Measurements from ENCODE around the gene TM9SF4.
"Not testable (repeated sequence)": the region's sequence is repeated elsewhere in the genome, so short reads cannot be mapped to it uniquely, and the experiment has no call there.

The TM9SF4 gene

DNA sequence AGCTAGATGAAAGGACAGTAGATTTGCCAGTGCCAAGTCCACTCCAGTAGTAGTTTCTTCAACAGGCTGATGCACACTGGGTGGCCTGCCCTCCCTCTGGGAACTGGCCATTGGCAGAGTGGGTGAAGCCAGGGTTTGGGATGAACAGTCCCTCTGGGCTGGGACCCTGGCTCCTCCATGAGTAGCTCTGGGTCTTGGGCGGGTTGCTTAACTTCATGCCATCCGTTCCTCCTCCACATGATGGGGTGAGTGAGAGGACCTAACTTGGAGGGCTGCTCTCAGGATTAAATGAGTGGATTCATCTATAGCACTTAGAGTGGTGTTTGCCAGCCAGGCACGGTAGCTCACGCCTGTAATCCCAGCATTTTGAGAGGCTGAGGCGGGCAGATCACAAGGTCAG lies 50.8 kb downstream of the TM9SF4 start:
- DNase-seq = no peak

DNA sequence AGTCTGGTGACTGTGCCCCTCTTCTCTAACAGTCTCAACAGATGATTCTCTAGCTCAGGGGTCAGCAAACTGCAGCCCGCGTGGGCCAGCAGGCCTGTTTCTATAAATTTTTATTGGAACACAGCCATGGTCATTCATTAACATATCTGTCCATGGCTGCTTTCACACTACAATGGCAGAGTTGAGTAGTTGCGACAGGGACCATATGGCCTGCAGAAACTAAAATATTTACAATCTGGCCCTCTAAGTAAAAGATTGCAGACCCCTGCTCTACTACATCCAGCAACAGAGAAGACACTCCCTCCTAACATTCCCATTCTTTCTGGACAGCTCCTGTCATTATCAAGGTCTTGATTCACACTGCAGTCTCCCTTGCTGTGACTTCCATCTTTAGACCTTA lies 52.8 kb downstream of the TM9SF4 start:
- no peak for DNase-seq

DNA sequence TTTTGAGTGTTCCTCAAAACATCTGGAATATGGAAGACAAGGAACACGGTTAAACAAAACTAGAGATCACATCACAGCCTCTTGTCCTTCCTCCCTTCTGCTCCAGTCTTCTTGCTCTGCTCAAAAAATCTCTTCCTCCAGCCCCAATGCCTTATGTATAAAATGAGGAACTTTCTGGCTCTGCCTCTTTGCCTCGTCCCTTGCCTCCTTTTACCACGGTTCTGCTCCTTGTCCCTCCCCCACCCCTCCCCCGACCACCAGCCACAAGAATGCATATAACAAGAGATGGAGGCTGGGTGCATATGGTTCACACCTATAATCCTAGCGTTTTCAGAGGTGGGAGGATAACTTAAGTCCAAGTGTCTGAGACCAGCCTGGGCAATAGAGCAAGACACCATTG lies 54.4 kb downstream of the TM9SF4 start:
- DNase-seq = no peak

DNA sequence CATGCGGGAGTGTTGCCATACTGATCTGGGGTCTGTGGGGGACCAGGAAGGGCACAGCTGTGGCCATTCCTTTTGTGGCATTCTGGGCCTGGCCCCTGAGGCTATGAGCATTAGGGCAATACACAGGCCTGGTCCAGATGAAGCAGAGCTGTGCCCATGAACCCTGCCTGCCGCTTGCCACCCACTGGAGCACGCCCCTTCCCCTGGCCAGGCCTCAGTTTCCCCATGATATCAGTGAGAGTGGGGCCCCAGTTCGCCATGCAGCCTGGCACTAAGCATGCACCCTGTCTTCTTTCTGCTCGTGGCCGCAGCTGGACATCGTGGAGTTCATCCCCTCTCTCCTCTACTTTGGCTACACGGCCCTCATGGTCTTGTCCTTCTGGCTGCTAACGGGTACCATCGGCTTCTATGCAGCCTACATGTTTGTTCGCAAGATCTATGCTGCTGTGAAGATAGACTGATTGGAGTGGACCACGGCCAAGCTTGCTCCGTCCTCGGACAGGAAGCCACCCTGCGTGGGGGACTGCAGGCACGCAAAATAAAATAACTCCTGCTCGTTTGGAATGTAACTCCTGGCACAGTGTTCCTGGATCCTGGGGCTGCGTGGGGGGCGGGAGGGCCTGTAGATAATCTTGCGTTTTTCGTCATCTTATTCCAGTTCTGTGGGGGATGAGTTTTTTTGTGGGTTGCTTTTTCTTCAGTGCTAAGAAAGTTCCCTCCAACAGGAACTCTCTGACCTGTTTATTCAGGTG lies 55.6 kb downstream of the TM9SF4 start:
- DNase-seq = no peak

DNA sequence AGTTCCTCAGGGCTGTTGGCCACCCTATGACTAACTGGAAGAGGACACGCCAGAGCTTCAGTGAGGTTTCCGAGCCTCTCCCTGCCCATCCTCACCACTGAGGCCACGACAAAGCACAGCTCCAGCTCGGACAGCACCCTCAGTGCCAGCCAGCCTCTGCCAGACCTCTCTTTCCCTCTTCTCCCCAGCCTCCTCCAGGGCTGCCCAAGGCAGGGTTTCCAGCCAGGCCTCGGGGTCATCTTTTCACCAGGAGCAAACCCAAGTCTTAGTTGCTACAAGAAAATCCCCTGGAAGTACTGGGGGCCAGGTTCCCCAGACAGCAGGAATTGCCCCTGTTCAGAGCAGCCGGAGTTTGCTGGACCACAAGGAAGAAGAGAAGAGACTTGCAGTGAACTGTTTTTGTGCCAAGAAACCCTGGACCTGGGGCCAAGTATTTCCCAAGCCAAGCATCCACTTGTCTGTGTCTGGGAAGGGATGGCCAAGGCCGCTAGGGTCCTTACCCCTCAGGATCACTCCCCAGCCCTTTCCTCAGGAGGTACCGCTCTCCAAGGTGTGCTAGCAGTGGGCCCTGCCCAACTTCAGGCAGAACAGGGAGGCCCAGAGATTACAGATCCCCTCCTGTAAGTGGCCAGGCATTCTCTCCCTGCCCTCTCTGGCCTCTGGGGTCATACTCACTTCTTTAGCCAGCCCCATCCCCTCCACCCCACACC lies 56.5 kb downstream of the TM9SF4 start:
- no peak for DNase-seq

DNA sequence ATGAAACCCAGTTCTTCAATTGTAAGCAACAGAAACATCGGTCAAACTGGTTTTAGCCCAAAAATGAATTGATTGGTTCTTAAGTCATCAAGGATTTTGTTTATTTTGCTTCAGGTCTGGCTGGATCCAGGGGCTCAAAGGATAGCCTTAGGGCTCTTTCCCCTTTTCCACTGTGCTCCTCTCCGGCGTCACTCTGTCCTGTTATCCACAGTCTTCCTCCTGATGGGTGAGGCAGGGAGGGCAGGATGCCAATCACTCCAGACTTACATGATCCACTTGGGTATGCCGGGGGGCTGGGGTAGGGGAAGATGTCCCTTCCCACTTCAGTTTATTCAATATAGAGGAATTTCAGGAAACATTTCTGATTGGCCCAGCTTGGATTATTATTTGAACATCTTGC lies 58.0 kb downstream of the TM9SF4 start:
- no peak for DNase-seq

DNA sequence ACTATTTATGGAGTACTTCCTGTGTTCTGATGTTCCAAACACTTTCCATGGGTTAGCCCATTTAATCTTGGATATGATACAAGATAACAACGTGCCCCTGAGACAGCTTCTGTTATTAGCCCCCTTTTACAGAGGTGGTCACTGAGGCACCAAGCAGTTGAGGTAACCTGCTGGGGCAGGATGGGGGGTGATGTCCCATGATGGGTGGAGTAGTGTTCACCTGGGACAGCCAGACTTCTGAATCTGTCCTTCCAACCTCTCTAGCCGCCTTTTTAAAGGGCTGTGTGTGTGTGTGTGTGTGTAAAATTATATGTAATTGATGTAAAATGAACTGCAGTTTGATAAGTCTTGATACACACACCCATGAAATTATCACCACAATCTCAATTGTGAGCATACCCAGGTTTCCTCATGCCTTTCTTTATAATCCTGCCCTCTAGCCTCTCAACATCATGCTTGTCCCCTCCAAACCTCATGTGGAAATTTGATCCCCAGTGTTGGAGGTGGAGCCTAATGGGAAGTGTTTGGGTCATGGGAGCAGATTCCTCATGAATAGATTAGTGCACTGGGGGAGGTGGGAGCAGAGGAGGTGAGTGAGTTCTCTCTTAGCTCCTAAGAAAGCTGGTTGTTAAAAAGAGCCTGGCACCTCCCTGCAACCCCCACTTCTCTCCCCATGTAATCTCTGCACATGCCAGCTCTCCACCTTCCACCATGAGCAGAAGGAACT lies 58.8 kb downstream of the TM9SF4 start:
- DNase-seq = peak in 1 of 2 experiments; percentile 14

DNA sequence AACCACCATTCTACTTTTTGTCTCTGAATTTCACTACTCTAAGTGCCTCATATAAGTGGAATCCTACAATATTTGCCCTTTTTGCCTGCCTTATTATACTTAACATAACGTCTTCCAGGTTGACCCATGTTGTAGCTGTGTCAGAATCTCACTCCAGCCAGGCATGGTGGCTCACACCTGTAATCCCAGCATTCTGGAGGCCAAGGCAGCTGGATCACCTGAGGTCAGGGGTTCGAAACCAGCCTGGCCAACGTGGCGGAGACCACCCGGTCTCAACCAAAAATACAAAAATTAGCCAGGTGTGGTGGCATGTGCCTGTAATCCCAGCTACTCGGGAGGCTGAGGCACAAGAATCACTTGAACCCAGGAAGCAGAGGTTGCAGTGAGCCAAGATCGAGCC lies 68.2 kb downstream of the TM9SF4 start:
- DNase-seq = not testable (repeated sequence)

DNA sequence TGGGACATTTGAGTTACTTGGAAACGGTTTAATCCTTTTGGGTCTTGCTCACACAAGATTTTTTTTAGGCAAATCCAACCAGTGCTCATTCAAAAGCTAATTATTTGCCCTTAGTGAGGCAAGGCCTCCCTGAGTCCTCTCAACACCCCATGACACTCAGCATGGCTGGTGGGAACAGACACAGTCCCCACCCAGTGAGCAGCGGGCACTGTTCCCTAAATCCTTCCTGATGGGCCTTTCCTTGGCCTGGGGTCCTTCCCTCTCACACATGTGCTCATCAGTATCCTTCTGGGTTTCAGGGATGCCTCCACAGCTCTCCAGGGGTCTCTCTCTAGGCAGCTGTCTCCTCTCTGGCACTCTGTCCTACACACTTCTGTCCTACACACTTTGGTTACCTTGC lies 70.0 kb downstream of the TM9SF4 start:
- DNase-seq = no peak

DNA sequence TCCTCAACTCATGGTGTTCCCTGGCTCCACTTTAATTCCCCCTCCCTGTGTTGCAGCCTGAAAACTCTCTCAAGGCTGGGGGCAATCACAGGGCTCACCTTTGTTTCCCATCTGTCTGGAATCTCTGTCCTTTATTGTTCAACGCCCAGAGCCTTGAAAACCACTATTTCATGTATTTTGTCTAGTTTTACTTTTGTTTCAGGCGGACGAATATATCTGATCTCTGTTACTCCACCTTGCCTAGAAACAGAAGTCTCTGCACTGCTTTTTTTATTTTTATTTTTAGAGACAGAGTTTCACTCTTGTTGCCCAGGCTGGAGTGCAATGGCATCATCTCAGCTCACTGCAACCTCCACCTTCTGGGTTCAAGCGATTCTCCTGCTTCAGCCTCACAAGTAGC lies 70.4 kb downstream of the TM9SF4 start:
- DNase-seq = no peak

DNA sequence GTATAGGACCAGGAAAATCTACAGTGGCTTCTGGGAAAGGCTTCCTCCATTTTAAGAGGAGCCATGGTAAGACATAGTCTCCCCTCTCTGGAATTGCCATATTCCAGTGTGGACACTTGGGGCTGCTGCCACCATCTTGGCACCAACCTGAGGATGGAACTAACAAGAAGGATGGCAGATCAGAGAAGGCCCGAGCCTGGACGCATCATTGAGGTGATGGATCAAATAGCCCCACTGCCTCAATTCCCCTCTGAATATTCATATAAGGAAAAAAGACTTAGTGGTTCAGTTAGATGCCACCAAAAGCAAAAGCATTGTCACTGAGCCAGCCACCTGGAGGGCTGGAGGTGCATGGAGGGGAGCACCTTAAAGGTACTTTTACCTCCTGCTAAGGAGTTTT lies 72.1 kb downstream of the TM9SF4 start:
- DNase-seq = no peak

DNA sequence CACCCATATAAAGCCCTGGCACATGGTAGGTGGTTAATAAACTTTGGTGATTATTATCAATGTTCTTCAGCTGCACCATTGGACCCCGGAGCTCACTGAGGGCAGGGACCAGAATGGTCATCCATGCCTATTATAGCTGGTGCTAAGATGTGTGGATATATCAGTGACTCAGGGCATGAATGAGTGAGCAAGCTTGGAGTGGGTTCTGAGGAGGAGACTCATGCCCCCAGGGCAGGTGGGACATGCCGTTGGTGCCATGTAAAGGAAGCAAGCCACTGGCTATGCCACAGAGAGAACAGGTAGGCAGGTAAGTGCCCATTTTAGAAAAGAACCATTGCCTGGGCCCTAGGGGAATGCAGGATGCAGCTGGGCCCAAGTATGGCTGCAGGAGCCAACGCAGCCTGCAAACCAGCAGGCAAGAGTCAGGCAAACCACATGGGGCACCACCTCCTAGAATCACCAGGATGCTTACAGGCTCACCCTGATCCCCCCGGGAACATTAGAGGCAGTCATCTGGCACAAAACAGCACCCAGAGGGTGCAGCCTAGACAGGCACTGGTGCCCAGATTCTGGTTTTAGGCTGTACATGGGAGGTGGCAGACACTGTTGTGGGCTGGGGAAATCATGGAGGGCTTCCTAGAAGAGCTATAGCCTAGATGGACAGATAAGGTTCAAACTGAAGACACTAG lies 74.6 kb downstream of the TM9SF4 start:
- DNase-seq = no peak

DNA sequence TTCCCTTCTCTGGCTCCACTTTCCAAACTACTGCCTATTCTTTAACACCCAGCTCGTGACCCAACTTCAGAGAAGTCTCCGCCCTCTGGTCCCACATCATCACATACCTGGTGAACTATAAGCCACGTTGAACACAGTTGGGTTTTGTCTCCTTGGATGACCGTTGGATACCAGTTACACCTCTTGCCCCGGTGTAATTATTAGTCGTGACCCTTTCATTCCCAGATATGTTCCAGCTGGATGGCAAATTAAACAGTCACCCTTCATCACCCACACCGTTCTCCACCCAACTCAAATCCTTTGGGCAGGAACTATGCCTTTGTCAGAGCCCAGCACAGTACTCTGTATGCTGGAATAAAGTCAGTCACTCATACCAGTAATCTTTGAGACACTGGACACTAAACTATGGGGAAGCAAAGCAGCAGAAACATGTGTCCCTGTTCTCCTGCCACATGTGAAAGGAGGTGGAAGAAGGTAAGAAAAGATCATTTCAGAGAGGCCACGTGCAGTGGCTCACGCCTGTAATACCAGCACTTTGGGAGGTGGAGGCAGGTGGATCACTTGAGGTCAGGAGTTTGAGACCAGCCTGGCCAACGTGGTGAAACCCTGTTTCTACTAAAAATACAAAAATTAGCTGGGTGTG lies 75.6 kb downstream of the TM9SF4 start:
- no peak for DNase-seq

DNA sequence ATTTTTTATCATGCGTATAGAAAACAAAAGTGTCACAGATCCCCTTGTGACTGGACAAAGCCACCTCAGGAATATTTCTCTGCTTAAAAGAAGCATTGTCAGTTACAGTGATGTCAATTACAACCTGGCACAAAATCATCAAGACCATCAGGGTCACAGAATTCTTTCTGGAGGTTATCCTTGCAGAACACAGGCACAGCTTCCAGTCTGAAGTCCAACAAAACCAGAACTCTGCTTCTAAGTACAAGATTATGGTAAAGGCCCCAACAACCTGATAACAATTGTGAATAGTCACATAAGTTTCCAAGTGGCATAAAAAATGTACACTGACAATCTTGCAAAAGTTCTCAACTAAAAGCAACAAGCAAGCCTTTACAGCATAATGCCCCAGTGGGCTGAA lies 77.0 kb downstream of the TM9SF4 start:
- no peak for DNase-seq

DNA sequence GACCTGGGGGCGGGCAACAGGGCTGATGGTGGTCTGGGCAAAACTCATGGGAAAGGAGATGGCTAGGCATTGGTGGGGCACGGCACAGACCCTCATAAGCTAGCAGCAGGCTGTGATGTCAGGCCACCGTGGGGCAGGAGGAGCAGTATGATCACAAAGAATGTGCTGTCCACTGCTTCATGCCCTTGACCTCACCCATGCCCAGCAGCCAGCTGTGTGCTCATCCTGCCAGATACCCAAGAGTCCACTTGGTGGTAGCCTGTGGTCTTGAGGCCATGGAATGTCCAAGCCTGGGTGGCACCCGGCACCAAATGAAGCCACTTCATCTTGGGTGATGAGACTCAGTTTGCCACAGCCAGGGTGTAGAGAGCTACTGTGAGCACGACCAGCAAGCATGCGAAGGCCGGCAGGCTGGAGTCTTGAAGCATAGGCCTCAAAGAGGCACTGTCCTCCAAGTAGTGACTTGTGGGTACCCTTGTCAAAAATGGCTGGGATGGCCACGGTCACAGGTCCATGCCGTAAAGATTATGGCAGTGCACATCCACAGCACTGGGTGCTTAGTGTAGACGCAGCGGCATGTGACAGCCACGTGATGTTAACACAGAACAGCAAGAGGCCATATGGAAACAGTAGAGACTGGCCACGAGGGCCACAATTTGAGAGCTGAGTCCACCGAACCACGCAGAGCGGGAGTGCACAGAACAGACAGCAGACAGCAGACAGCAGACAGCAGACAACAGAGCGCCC lies 79.0 kb downstream of the TM9SF4 start:
- DNase-seq = no peak

DNA sequence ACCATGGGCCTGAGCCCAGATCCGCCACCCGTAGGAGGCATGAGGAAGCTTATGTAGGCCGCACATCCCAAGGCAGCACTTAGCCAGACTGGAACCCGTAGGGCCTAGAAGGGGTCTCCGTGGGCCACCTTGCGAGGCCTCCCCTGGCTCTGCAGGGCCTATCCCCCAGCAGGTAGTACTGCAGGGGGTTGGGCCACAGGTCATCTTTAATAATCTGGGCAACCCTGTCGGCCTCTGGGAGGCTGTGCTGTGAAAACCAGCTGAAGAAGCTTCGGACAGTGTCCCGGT lies 79.6 kb downstream of the TM9SF4 start:
- DNase-seq = no peak

DNA sequence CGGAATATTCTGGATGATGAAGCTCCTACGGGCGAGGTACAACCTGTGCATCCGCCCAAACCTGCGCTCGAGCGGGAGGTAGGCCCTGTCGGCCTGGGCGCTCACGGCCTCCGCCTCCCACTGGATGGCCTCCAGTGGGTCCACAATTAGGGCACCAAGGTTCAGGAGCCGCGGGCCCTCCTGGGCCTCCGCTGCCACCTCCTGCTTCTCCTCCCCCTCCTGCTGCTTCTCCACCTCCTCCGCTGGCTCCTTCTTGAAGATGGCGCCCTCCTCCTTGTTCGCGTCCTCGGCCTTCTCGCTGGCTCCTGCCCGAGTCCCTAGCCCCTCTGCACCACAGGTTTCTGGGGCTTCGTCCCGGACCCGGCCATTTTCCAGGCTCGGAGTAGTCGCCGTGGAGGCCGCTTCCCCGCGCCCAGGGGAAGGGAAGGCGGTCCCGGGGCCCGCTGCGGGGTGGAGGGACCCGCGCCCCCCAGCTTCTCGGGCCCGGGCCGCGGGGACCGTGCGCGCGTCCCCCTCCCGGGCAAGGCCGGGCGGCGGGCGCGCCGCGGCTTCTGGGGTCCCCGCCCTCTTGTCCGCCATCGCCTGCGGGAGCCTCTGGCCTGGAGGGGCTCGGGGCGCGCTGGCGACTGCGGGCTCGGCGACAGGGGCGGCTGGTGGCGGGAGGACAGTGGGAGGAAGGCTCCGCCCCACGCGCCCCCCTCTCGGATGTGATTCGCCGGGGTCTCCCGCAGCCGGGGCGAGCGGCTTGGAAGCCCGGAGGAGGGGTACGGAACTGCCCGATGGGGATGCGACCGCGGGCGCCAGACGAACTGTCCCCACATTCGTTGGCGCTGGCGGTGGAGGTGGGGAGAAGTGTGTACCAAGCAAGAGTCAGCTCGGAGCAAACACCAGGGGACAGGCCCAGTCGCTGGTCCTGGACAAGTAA lies 80.4 kb downstream of the TM9SF4 start:
- DNase-seq = peak; percentile 68 to 72

DNA sequence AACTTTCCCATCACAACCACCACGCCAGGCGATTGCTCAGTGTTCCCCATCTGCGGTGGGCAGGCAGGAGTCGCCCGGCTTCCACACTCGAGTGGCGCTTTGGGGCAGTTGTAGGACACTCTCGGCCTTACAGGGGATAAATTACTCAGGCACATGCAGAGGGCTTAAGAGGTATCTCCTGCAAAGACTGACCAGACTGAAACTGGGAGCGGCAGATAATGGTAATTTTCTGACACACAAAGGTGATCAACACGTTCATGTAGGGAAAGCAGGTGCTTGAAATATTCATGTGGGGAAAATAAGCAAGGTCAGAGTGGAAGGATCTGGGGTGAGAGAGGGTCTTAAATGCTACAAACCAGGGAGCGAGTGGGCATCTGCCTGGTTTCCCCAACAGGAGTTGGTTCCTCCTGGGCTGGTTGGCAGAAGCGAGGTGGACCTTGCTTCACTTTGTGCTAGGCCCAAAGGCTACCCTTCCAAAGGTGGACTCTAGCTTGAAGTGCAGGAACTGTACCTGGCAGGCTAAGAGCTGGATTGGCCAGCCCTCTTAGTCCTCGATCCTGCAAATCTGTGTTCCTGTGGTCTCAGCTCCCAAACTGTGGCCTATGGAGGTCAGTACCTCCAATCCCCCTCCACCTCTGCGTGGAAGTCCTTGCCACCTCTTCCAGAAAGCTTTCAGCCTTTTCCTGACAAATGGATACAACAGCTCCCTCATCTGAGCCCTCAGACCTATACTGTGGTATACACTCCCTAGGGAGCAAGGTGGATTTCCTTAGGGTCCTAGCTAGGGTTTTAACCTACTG lies 81.3 kb downstream of the TM9SF4 start:
- DNase-seq = peak; percentile 66 to 68

DNA sequence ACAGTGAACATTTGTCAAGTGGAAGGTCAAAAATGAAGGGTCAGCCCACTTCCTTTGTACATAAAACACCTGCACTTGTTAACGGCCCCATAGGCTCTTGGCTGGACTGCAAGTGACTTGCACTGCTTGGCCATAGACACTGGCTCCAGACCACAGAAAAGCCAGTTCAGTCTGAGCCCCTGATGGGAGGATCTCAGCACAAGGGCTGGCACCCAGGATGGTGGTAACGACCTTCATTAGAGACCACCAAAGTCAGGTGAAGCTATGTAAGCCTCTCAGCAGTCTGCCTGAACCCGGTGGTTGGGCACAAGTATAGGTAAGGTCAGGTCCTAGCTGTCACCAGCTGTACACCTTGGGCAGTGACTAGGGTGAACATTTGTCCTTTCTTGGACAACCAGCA lies 81.9 kb downstream of the TM9SF4 start:
- no peak for DNase-seq

DNA sequence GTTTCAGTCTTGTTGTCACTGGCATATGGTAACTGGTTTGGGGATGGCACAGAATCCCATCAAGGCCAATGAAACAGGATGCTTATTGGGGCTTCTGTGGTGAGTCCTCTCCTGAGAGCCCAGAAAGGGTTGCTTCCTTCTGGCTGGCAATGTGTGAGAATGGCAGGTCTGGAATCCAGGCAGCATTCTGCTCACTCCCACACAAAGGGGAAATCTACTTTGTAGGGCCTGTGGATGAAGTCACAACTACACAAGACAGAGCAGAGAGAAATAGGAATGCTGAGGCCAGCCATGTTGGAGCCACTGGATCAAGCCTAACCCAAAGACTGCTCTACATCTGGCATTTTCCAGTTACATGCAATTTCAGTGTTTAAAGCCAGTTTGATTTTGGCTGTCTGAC lies 82.4 kb downstream of the TM9SF4 start:
- no peak for DNase-seq

All from NCI-H526 (cell line).